GM21367 (cell line): Measurements from ENCODE around the gene RUNX1.

Source experiments
- ATAC-seq: cut with Tn5 transposase; IDR thresholded peaks from one replicate; pipeline ENCODE4 v1.9.1; 2021; ENCODE audit not compliant: unreplicated experiment

Gene RUNX1

DNA sequence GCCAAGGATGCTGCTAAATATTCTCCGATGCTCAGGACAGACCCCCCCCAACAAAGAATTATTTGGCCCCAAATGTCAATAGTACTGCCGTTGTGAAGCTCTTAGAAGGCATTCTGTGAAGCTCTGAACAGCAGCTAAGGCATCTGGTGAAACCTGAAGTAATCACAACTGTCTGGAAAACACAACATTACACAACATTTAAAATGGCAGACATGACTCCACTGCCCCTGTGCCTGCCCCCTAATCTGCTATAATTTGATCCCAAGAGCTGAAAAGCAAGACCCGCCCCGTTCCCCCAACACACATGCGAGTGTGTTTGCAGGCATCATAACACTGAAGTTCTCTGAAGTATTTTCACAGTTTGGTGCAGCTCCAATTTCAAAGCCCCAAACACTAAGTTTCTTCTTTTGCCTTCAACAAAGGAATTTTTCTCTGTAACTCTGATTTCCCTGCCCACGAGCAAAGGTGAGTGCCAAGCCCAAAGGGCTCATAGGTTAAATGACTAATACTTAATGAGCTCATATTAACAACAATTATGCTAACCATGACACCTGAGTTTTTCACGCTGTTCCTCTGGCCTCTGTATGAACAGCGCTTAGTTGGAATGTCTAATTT lies 251.1 kb downstream of the RUNX1 start:
- no peak for ATAC-seq

DNA sequence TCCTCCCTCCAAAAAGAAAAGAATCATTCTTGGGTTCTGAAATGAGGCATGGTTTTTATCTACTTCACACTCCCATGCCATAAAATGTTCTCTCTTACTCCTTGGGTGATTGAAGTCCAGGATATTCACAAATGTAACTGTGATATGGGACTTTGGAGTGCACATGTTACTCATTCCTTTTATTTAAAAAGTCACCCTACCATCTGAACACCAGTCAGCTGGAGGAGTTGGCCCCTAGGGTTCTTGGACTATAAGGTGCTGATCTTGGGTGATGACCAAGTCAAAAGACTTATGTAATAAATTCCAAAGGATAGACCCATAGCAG lies 251.9 kb downstream of the RUNX1 start:
- no peak for ATAC-seq

DNA sequence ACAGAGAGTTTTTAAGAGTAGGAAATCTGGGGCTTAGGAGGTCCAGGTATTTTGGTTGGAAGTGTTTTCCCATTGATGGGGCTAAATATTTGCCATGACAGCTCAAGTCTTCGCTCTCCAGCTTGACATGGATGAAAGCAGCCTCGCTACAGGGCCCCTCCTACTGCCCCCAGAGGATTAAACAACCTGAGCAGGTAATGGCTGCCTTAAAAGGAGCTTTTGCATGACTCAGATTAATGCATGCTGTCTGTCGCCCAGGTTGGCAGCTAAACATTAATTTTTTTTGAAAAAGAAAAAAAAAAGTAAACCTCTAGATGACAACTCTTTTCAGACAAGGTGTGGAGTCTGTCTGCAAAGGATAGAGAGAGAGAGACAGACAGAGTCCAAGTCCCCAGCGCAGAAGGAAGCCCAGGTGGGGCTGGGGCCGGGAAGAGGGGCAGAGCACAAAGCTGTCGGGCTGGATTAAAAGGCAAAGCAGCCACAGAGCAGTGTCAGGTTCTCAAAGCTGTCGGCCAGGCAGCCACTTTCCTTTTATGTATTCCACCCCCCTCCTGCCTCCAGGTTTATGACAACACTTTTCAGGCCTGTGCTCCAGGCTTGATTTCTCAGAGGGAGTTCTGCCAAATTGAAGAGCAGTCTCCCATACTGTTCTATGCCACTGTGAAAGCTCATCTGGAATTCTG lies 252.4 kb downstream of the RUNX1 start:
- no peak for ATAC-seq

DNA sequence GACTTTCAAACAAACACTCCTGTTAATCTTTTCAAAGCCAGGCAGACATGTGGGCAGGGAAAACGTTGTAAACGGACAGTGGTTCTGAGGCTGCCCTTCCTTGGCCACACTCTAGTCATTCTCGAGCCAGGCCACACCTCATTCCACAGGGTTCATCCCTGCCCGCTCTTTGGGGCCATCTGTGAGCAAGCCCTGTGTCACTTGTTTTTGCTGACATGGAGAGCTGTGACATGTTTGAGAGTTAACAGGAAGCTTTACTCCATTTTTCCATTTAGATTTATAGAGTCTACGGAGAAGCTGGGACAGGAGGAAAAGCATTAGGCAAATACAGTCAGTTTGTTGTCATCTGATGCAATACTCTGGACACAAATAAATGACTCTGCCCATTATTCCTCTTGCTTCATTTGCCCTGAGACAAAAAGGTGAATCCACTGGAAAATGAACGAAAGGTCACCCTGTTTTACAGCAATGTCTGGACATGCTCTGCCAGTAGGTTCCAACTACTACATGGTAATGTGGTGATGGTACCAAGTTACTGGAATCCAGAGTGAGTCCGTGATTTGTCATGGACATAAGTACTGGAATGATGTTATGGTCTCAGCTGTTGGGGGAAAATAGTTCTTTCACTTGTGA lies 253.4 kb downstream of the RUNX1 start:
- ATAC-seq = no peak

DNA sequence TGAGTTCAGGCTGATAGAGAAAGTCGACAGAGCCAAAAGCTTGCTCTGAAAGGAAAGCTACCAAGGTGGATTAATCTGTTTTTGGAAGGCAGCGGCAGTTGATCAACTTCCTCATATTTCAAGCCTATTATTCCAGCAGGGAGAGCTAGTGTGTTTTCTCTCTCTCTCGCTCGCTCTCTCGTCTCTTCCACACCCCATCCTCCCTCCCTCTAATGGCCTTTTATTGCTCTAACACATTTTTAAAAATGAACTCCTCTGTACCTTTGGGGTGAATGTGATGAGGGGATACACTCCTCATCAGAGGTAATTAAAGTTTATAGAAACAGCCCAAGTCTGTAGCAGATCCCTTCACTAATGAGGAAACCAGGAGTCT lies 253.9 kb downstream of the RUNX1 start:
- ATAC-seq = no peak

DNA sequence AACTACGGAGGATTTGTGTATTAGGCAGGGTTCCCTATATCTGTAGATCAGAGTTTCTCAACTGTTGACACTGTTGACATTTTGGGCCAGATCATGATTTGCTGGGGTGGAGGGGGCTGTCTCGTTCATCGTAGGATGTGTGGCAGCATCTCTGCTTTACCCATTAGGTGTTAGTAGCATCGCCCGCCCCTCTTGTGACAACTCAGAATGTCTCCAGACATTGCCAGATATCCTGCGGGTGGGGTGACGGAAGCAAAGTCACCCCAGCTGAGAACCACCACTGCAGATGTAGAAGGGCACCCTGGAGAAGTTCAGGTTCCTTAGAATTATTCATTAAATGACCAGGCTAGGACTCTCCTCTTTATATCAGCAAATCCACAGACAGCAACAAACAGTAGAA lies 254.4 kb downstream of the RUNX1 start:
- ATAC-seq = no peak

DNA sequence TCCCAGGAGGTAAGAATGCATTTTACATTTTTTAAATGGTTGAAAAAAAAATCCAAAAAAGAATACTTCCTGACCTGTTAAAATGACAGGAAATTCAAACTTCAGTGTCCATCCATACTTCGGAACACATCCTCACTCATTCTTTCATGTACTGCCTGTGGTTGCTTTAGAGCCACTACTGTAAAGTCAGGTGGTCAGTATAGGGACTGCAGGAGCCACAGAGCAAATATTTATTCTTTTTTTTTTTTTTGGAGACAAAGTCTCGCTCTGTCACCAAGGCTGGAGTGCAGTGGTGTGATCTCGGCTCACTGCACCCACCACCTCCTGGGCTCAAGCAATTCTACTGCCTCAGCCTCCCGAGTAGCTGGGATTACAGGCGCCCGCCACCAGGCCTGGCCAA lies 255.6 kb downstream of the RUNX1 start:
- no peak for ATAC-seq

DNA sequence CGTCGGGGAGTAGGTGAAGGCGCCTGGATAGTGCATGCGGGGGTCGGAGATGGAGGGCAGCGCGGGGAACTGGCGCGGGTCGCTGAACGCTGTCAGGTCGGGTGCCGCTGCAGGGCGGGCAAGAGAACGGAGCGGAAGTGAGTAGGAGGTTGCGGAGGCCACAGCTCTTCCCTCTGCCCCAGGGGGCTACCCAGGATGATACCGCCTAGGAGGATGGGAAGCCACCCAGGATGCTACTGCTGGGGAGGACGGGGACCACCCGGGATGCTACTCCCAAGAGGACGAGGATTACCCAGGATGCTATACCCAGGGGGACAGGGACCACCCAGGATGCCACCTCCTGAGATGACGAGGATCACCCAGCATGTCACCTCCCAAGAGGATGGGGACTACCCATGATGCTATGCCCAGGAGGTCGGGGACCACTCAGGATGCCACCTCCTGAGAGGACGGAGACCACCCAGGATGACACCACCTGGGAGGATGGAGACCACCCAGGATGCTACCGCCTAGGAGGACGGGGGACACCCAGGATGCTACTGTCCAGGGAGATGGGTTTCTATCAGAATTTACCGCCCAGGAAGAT lies 256.5 kb downstream of the RUNX1 start:
- no peak for ATAC-seq

DNA sequence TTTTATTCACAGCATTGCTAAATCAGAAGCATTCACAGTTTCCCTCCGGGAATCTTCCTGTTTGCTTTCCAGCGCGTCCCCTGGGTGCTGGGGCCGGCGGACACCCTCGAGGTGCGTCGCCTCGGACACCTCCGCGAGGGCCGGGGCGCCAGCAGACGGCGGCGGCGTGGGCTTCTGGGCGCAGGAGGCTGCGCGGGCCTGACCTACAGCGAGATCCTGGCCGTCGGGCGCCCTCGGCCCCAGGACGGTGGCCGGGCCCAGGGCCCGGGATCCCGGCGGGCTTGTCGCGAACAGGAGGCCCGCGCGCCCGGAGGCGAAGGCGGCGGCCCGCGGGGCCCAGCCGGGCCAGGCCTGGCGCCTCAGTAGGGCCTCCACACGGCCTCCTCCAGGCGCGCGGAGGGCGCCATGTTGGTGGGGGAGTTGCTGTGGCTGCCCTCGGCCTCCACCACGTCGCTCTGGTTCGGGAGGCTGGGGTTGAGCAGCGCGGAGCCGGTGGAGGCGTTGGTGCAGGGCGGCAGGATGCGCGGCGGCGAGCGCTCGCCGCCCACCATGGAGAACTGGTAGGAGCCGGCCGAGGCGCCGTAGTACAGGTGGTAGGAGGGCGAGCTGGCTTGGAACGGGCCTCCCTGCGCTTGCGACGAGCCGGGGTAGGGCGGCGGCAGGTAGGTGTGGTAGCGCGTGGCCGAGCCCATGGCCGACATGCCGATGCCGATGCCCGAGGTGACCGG lies 257.2 kb downstream of the RUNX1 start:
- ATAC-seq = no peak

DNA sequence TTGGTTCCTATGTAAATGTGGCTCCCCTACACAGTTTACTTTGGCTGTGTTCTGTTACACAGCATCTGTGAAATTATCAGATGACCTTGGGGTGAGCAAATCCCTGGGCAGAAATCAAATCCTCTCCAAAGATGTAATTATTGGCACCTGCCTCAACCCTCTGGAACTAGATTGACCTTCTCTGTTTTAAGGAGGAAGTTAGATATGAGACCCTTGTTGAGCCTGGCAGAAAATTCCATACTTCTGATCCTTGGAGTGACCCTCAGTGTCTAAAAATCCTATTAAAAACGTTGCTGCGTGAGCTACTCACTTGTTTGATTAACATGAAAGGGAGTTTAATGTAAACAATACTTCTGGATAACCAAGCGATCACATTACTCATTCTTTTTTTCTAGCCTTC lies 258.3 kb downstream of the RUNX1 start:
- no peak for ATAC-seq

DNA sequence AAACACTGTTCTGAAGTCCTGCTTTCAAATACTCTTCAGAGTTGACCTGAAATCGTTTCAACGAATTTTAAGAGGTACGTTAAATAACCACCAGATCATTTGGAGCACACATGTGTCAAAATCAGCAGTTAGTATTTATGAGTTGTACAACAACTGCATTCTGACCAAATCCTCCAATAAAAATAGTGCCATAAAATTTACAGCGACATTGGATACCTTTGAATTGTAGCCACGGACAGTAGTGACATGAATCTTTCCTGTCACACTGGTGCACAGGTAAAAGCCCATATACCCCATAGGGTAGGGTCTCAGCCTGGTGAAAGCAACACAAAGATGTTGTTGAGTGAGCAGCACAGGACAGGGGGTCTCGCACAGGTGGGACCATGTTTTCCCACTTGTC lies 258.8 kb downstream of the RUNX1 start:
- no peak for ATAC-seq

DNA sequence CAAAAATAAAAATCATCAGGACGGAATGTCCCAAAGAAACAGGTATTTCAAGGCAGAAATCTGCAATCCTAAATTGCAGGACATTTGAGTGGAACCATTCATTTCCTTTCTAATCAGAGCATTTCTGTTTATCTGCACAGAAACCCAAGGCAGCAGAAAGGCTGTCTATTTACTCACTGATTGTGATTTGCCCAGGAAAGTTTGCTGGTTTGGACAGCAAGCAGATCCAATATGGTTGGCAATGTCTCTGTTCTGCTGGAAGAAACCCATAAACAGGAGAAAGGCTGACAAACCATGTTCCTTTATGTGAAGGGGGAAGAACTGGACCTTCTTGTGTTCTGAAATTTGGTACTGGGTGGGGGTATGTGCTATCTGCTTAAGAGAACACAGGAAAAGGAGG lies 260.2 kb downstream of the RUNX1 start:
- ATAC-seq = no peak

DNA sequence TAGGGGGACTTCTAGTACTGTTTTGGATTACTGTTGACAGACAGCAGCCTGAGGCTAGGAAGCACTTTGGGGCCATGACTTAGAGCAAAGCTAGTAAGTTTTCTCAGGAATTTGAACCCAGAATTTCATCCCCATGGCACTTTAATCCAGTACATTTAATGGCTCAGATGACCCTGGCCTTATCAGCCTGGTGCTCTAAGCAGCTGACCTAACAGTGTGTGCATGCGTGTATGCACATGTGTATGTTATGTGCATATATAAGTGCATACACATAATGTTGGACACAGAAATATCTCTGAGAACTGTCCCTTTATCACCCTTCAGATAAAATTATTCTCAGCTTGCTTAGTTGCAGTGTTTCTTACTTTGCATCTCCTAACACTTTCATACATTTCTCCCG lies 265.3 kb downstream of the RUNX1 start:
- ATAC-seq = no peak

DNA sequence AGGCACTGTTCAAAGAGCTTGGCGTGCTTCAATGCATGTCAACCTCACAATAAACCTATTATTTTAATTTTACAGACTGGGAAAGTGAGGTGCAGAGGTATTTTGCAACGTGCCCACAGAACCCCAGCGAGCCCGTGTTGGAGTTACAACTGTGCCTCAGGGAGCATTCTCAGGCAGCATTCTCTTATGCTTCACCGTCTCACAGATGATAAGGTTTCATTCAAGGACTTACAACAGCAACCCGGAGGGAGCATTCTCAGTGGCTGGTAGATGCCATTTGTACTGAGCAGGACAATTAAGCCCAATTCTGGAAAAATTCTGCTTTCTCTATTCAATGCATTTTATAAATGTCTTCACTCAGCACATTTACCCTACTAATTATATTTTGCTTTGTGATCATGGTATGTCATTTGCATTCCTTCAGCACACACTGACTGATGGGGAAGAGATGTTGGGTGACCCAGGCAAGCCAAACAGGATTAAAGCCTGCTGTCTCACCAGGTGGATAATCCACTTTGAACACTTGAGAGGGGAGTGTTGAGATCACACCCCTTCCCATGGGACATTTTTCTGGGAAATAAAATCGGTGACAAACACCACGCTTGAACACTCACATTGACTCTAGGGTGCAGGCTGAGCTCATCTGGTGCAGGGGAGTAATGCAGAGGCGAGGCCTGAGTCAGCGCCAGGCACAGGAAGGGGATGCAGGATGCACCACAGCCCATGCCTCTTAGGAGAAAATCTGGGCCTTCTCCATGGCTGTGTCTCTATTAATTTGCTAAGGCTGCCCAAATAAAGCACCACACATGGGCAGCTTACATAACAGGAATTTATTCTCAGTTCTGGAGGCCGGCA lies 266.4 kb downstream of the RUNX1 start:
- ATAC-seq = no peak

DNA sequence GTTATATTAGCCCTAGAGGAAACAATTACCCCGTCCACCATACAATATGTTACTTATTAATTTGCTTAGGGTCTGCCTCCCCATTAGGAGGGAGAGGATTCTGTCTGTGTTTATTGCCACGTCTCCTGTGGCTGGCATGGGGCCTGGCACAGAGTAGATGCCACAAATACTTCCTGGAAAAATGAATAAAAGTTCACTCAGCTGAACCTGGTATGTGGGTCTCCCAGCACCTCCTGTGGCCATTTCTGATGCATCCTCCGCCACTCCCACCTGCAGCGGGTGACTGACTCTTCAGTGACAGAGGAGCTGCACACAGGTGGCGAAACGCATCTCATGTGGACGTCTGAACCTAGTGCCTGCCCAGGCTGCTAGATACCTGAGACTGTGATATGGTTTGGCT lies 267.6 kb downstream of the RUNX1 start:
- ATAC-seq = no peak

DNA sequence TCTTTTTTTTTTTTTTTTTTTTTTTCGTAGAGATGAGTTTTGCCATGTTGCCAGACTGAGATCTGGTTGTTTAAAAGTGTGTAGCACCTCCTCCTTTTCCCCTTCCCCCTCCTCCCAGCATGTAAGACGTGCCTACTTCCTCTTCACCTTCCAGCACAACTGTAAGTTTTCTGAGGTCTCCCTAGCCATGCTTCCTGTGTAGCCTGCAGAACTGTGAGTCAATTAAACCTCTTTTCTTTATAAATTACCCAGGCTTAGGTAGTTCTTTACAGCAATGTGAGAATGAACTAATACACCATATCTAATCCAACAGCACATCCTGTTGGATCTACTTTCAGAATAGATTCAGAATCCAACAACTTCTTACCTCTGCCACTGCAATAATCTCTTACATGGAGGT lies 269.2 kb downstream of the RUNX1 start:
- no peak for ATAC-seq

DNA sequence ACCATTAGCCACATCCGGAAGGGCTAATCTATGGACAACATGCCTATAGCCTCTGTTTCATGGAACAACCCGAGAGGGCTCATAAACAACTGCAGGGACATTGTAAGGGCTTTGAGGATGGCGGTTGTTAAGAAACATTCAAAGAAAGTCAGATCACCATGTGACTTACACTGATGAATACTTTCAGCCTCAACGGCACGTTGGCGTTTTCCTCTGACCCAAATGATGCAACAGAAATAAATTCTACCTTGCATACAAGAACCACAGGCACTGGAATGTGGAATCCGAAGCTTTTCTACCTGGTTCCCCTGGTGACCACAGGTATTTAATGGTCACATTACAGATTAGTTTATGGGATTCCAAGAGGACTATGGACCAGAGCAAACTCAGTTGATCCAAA lies 273.3 kb downstream of the RUNX1 start:
- ATAC-seq = no peak

DNA sequence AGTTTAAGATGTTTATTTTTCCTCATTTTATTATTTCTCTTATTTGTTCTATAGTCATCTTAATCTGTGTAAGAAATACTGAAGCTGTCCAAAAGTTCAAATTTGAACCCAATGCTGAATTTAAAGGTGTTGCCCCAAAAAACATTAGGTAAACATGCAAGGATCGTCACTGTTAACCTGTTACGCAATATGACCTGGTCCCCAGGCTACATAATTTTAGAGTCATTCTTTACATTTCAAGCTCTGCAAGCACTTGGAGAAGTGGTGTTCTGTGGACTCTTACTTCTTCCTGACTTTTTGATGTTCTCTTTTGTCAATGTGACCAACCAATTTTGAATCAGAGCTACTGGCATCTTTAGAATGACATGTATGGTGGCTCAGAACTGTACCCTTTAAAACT lies 274.4 kb downstream of the RUNX1 start:
- ATAC-seq = no peak

DNA sequence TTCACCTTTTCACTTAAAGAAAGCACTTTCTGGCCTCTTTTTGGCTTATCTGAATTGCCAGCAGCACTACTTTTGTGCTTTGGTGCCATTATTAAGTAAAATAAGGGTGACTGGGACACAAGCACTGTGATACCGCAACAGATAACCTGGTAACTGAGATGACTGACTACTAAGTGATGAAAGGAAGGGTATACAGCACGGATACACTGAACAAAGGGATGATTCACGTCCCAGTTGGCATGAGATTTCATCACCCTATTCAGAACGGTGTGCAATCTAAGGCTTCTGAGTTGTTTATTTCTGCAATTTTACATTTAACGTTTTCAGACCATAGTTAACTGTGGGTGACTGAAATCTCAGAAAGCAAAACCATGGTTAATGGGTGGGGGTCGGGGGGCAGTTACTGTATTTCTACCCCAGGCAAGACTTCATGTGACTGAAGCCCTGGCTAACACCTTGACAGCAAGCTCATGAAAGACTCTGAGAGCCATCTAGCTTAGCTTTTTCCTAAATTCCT lies 277.5 kb downstream of the RUNX1 start:
- no peak for ATAC-seq

DNA sequence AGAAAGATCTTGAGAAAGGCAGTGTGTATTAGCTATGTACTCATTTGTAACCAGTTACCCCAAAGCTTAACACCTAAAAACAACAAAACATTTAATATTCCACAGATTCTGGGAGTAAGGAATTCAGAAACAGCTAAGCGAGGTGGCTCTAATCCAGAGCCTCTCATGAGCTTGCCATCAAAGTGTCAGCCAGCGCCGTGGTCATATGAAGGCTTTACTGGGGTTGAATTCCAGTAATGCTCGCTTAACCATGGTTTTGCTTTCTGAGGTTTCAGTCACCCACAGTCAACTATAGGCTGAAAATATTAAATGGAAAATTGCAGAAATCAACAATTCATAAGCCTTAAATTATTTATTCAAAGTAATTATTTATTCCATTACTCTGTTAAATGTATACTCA lies 278.5 kb downstream of the RUNX1 start:
- ATAC-seq = no peak

DNA sequence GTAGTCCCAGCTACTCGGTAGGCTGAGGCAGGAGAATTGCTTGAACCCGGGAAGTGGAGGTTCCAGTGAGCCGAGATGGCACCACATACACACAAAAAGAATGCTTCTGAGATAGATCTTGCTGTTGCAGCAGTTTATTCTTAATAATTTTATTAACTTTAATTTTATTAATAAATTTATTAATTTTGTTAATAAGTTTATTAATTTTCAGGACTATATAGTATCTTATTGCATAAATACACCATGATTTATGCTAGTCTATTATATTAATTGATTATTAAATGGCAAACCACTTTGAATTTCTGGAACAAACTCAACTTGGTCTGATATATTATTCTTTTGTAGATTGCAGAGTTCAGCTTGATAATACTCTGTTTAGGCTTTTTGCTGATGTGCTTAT lies 280.8 kb downstream of the RUNX1 start:
- ATAC-seq = no peak
